K562 (cell line): Measurements from ENCODE around the gene LSR. TPM values are rescaled to one million over a fixed set of nuclear protein-coding genes. Genes with fewer than 3 reads are reported as not detected.

Experiments
- ATAC-seq: fragments of 200-7000 bp; cut with Tn5 transposase; 3 replicates; pipeline ENCODE4 v1.9.1; 2020; ENCODE audit warnings: moderate library complexity
- BruUV-seq: library from RNA; stranded (reverse); fragments of 400-500 nt; replicated peaks from 2 replicates; lab custom pipeline; 2021; lab: Mats Ljungman, UMichigan
- CTCF ChIA-PET: fragments of 300-600 bp; formaldehyde crosslinking; extraction: SDS; loops from one replicate; lab custom pipeline; 2021; ENCODE audit warnings: low intra/inter-chr PET ratio; lab: Yijun Ruan, JAX
- POLR2A ChIA-PET: fragments of 300-600, 350-650 bp; sonication (Branson Sonifier 250); formaldehyde crosslinking; extraction: SDS; loops from one replicate; lab custom pipeline; 2021; ENCODE audit warnings: antibody characterized with exemption, inconsistent platforms; lab: Yijun Ruan, JAX
- DNase-seq, 4 experiments: peaks; one replicate each; pipeline versions ENCODE4 v3.0.0 to v3.0.0-alpha.2; 2011 to 2018; ENCODE audit warnings: low spot score in 3 of 4, mixed read lengths in 3 of 4; ENCODE audit errors: extremely low read depth in 1 of 4
- FAIRE-seq: peaks from 2 replicates; lab custom pipeline; 2011; peaks lifted over from hg19 to GRCh38; lab: Jason Lieb, UNC
- H2AFZ ChIP-seq: 2 replicates; pipeline ENCODE4 v1.6.0; 2011; ENCODE audit warnings: low read depth, low read length, control low read depth, inconsistent platforms
- H3K27ac ChIP-seq: fragments of 200-600 bp; 3 replicates; pipeline ENCODE4 v1.8.0; 2011; ENCODE audit warnings: low read depth, mild to moderate bottlenecking, control low read depth, inconsistent platforms, low read length, moderate library complexity, mixed read lengths; ENCODE audit errors: extremely low read depth
- H3K27me3 ChIP-seq, 2 experiments: fragments of 300-600 bp in 1 of 2; 2 replicates in 1 of 2; 3 replicates in 1 of 2; pipeline versions ENCODE4 v1.6.0 to v1.8.0; 2011; ENCODE audit warnings: inconsistent platforms in 2 of 2, low read length in 2 of 2, mild to moderate bottlenecking in 1 of 2, mixed read lengths in 1 of 2, moderate library complexity in 1 of 2; ENCODE audit not compliant: control insufficient read depth in 2 of 2, insufficient read depth in 2 of 2
- H3K36me3 ChIP-seq: fragments of 300-600 bp; 3 replicates; pipeline ENCODE4 v1.8.0; 2011; ENCODE audit warnings: mild to moderate bottlenecking, low read length, inconsistent platforms; ENCODE audit not compliant: control insufficient read depth, insufficient read depth
- H3K4me1 ChIP-seq, 2 experiments: fragments of 200-600 bp in 1 of 2; replicated peaks in 1 of 2; 2 replicates in 1 of 2; 3 replicates in 1 of 2; pipeline versions ENCODE4 v1.5.1 to v1.8.0; 2011; ENCODE audit warnings: inconsistent platforms in 2 of 2, low read length in 2 of 2, mild to moderate bottlenecking in 1 of 2, mixed read lengths in 1 of 2, moderate library complexity in 1 of 2; ENCODE audit not compliant: control insufficient read depth in 2 of 2, insufficient read depth in 2 of 2
- H3K4me2 ChIP-seq: 2 replicates; pipeline ENCODE4 v1.6.1; 2011; ENCODE audit warnings: low read length, control low read depth, inconsistent platforms, mixed read lengths; ENCODE audit not compliant: insufficient read depth
- H3K4me3 ChIP-seq: fragments of 200-600 bp; sonication (generic), shearing (Covaris generic); 2 replicates; pipeline ENCODE4 v1.5.1; 2016; ENCODE audit warnings: control low read depth, inconsistent platforms
- H3K79me2 ChIP-seq: fragments of 200-600 bp; 3 replicates; pipeline ENCODE4 v1.8.0; 2011; ENCODE audit warnings: low read length, inconsistent platforms; ENCODE audit not compliant: control insufficient read depth, insufficient read depth
- H3K9ac ChIP-seq, 2 experiments: 2 replicates each; pipeline versions ENCODE4 v1.6.0 to v1.6.1; 2011; ENCODE audit warnings: low read depth in 2 of 2, low read length in 2 of 2, control low read depth in 1 of 2, inconsistent platforms in 1 of 2, mild to moderate bottlenecking in 1 of 2, mixed read lengths in 1 of 2; ENCODE audit not compliant: insufficient read depth in 1 of 2
- H3K9me1 ChIP-seq: one replicate; pipeline ENCODE4 v1.6.0; 2011; ENCODE audit warnings: inconsistent platforms, mild to moderate bottlenecking, low read length, moderate library complexity; ENCODE audit not compliant: control insufficient read depth, insufficient read depth
- H3K9me3 ChIP-seq: replicated peaks from 2 replicates; pipeline ENCODE4 v1.5.1; 2011; ENCODE audit warnings: low read depth, low read length, inconsistent platforms; ENCODE audit not compliant: control insufficient read depth, insufficient read depth
- H4K20me1 ChIP-seq: replicated peaks from 2 replicates; pipeline ENCODE4 v1.6.1; 2011; ENCODE audit warnings: low read length, inconsistent platforms, mixed read lengths; ENCODE audit not compliant: control insufficient read depth, insufficient read depth
- BCOR ChIP-seq: fragments of 450-650 bp; IDR thresholded peaks from 2 replicates; pipeline ENCODE4 v1.6.1; 2016
- GABPB1 ChIP-seq: sonication (generic); formaldehyde crosslinking; IDR thresholded peaks from 2 replicates; pipeline ENCODE4 v1.8.0; 2022; ENCODE audit warnings: mild to moderate bottlenecking, missing genetic modification reagents
- NR1H2 ChIP-seq: sonication (generic); formaldehyde crosslinking; IDR thresholded peaks from 2 replicates; pipeline ENCODE4 v1.4.0; 2020; ENCODE audit warnings: mild to moderate bottlenecking, missing genetic modification reagents
- ZNF57 ChIP-seq: fragments of 450-650 bp; formaldehyde crosslinking; IDR thresholded peaks from 2 replicates; pipeline ENCODE4 v1.4.0; 2020; ENCODE audit warnings: mild to moderate bottlenecking, moderate library complexity
- ZNF589 ChIP-seq: fragments of 200-800 bp; sonication (Bioruptor generic); IDR thresholded peaks from 2 replicates; pipeline ENCODE4 v1.6.1; 2016; ENCODE audit warnings: low read depth, missing genetic modification characterization, missing compliant biosample characterization
- WGBS: fragments of 100-300 bp; shearing (Covaris generic); methylation state at CpG from one replicate; pipeline ENCODE4 v1.1.6; 2016; ENCODE audit warnings: low coverage, mixed read lengths; ENCODE audit not compliant: insufficient coverage; ENCODE audit errors: missing lambda C conversion rate; 5-methylcytosine and 5-hydroxymethylcytosine counted together
- in situ Hi-C: fragments of 300-500 bp; cut with MboI; formaldehyde crosslinking; loops from 4 replicates; pipeline ENCODE4 v1.15.0; 2018; ENCODE audit warnings: inconsistent platforms, mixed read lengths
- intact Hi-C: fragments of 100-400 bp; cut with micrococcal nuclease; formaldehyde crosslinking; loops from 2 replicates; pipeline ENCODE4 v1.14.2; 2022
- polyA plus RNA-seq, 8 experiments: library from polyadenylated mRNA; depleted of rRNA in 4 of 8; stranded (reverse) in 5 of 8; unstranded in 3 of 8; fragments of >200 nt; fragmentation: Nextera tagmentation in 2 of 8; fragmentation: Illumina TruSeq in 1 of 8; extraction: Ambion mirVana in 2 of 8; extraction: Trizol in 1 of 8; gene quantifications; 2 replicates each; pipeline versions ENCODE4 v1.2.1 to v1.2.3, GENCODE V29; 2011 to 2014; ENCODE audit warnings: inconsistent platforms in 1 of 8, missing spikeins in 1 of 8
- total RNA-seq, 7 experiments: library from RNA; depleted of rRNA in 6 of 7; stranded (reverse); fragments of >200 nt in 6 of 7; fragmentation: Illumina TruSeq in 2 of 7; extraction: Trizol in 2 of 7; gene quantifications; 2 replicates each; pipeline versions ENCODE4 v1.2.1 to v1.2.3, GENCODE V29; 2011 to 2021; ENCODE audit warnings: low replicate concordance in 1 of 7
- TF ChIP-seq, protein P1 (sequence below): fragments of 450-650 bp; IDR thresholded peaks from 2 replicates; pipeline ENCODE4 v1.7.1; 2018; ENCODE audit warnings: mild to moderate bottlenecking, low read depth; ENCODE audit not compliant: partially characterized antibody
- TF ChIP-seq, protein P2 (sequence below), 2 experiments: fragments of 450-650 bp in 1 of 2; sonication (generic) in 1 of 2; formaldehyde crosslinking in 1 of 2; IDR thresholded peaks in 1 of 2; conservative IDR thresholded peaks in 1 of 2; 2 replicates each; pipeline versions ENCODE4 v1.6.1 to v1.8.1; 2016 to 2023; ENCODE audit warnings: mild to moderate bottlenecking in 2 of 2, moderate library complexity in 2 of 2, inconsistent platforms in 1 of 2, missing genetic modification reagents in 1 of 2
- TF ChIP-seq, protein P3 (sequence below): fragments of 450-650 bp; IDR thresholded peaks from 2 replicates; pipeline ENCODE4 v1.6.1; 2017; ENCODE audit warnings: antibody characterized with exemption, mild to moderate bottlenecking

LSR gene
- total and polyA plus RNA-seq, 9 of the 15 experiments (the other 6 are each of a cell fraction or from before 2014, with no cell fraction given), result 0.44 to 87.9 (median 28.0) TPM

DNA sequence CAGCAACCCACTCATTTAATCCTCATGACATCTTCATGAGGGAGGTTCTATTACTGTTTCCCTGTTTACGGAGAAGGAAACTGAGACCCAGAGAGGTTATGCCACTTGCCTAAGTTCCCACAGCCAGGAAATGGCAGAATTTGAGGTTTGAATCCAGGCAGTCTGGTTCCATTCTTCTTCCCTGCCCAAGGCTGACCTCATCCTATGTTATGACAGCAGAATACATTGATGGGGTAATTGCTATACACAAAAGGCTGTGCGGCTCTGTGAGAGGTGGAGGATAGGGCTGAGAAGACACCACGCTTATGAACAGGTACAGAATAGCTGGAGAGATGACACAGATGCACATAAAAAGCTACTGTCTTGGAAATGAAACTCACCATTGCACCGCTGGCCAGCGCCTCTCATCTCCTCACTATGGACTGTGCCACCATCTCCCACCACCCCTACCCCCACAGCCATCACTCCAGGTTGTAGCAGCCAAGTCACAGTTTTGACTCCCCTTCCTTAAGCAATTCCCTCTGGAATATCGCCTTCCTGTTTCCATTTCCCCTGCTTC lies 54.6 kb downstream of the LSR start (continued):
- TF ChIP-seq, protein P1, sequence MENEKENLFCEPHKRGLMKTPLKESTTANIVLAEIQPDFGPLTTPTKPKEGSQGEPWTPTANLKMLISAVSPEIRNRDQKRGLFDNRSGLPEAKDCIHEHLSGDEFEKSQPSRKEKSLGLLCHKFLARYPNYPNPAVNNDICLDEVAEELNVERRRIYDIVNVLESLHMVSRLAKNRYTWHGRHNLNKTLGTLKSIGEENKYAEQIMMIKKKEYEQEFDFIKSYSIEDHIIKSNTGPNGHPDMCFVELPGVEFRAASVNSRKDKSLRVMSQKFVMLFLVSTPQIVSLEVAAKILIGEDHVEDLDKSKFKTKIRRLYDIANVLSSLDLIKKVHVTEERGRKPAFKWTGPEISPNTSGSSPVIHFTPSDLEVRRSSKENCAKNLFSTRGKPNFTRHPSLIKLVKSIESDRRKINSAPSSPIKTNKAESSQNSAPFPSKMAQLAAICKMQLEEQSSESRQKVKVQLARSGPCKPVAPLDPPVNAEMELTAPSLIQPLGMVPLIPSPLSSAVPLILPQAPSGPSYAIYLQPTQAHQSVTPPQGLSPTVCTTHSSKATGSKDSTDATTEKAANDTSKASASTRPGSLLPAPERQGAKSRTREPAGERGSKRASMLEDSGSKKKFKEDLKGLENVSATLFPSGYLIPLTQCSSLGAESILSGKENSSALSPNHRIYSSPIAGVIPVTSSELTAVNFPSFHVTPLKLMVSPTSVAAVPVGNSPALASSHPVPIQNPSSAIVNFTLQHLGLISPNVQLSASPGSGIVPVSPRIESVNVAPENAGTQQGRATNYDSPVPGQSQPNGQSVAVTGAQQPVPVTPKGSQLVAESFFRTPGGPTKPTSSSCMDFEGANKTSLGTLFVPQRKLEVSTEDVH, result no peak
- TF ChIP-seq ZNF589 (no peak), GABPB1 (no peak), BCOR (0 out of 2 replicates have a peak, but pooled peaks have one; percentile 18)
- TF ChIP-seq, protein P2, sequence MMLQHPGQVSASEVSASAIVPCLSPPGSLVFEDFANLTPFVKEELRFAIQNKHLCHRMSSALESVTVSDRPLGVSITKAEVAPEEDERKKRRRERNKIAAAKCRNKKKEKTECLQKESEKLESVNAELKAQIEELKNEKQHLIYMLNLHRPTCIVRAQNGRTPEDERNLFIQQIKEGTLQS (IDR thresholded peaks at IDR 0.05), result peak; percentile 60
- TF ChIP-seq, protein P2 (CRISPR knock-in tag; conservative IDR thresholded peaks at IDR 0.05), result no peak

DNA sequence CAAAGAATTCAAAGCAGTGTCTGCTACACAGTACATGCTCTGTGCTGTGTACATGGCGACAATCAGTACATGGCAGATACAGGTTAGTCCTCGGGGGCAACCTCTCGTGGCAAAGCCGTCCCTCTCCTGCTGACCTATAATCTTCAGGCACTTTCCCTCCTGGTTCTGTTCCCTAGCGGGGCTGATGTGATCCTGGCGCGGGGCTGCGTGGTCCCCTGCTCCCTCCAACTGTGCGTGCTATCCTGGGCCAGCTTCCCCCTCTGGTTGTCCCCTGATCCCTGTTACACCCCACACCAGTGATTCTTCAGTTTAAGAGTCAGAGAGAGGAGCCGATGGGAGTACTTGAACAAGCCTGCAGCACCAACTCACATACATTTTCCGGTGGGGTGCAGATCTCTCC lies 55.2 kb downstream of the LSR start:
- 67% methylated on average over 10 of the region's 11 CpGs for WGBS
- H3K36me3 ChIP-seq, result no peaks in the 10 kb centered on the region
- BruUV-seq, result no TSS peak
- H3K79me2 ChIP-seq, result no peaks in the 10 kb centered on the region
- H3K4me2 ChIP-seq, result no peak overlapping the region
- in situ Hi-C loops (no loop called here), intact Hi-C loops (no loop called here)
- H3K4me3 ChIP-seq, result no peak overlapping the region
- TF ChIP-seq, protein P3, sequence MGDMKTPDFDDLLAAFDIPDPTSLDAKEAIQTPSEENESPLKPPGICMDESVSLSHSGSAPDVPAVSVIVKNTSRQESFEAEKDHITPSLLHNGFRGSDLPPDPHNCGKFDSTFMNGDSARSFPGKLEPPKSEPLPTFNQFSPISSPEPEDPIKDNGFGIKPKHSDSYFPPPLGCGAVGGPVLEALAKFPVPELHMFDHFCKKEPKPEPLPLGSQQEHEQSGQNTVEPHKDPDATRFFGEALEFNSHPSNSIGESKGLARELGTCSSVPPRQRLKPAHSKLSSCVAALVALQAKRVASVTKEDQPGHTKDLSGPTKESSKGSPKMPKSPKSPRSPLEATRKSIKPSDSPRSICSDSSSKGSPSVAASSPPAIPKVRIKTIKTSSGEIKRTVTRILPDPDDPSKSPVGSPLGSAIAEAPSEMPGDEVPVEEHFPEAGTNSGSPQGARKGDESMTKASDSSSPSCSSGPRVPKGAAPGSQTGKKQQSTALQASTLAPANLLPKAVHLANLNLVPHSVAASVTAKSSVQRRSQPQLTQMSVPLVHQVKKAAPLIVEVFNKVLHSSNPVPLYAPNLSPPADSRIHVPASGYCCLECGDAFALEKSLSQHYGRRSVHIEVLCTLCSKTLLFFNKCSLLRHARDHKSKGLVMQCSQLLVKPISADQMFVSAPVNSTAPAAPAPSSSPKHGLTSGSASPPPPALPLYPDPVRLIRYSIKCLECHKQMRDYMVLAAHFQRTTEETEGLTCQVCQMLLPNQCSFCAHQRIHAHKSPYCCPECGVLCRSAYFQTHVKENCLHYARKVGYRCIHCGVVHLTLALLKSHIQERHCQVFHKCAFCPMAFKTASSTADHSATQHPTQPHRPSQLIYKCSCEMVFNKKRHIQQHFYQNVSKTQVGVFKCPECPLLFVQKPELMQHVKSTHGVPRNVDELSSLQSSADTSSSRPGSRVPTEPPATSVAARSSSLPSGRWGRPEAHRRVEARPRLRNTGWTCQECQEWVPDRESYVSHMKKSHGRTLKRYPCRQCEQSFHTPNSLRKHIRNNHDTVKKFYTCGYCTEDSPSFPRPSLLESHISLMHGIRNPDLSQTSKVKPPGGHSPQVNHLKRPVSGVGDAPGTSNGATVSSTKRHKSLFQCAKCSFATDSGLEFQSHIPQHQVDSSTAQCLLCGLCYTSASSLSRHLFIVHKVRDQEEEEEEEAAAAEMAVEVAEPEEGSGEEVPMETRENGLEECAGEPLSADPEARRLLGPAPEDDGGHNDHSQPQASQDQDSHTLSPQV, result peak; percentile 49
- no peak for TF ChIP-seq ZNF57
- TF ChIP-seq NR1H2 (CRISPR knock-in tag), result no peak
- peak overlapping the region; percentile 40; the same call in 2 of the 3 replicates for H3K27ac ChIP-seq
- FAIRE-seq (no peak), ATAC-seq (no peak), DNase-seq (peak in 1 of 4 experiments; percentile 8)
- H2AFZ ChIP-seq, result peak overlapping the region; percentile 54
- ChIA-PET CTCF (no interaction called here), POLR2A (interaction anchor here (0.9 kb wide), 1 partner anchor 31 kb away, joined by 3 read pairs; no protein-coding TSS in a partner anchor)
- no peaks in the 10 kb centered on the region for H3K27me3 ChIP-seq
- peak overlapping the region in 1 of 2 experiments; percentile 85; a peak in 2 of 4 replicates for H3K9ac ChIP-seq
- H4K20me1 ChIP-seq, result no peaks in the 10 kb centered on the region
- no peaks in the 10 kb centered on the region for H3K9me3 ChIP-seq
- peaks cover 3% of the 10 kb centered on the region for H3K9me1 ChIP-seq
- peaks cover 61 to 62% of the 10 kb centered on the region in 2 experiments for H3K4me1 ChIP-seq
